SK-N-SH treated with all-trans-retinoic acid at 6 μM for 48 hours (cell line): ENCODE results near the gene MORC4.
"Not testable (repeated sequence)": the region's sequence is repeated elsewhere in the genome, so short reads cannot be mapped to it uniquely, and the experiment has no call there.

ENCODE experiments used
- ATAC-seq: fragments of 200-7000 bp; cut with Tn5 transposase; 3 replicates; pipeline ENCODE4 v1.9.1; 2020; ENCODE audit warnings: mild to moderate bottlenecking, moderate library complexity
- ARNTL ChIP-seq: fragments of 450-650 bp; formaldehyde crosslinking; IDR thresholded peaks from 2 replicates; pipeline ENCODE4 v1.5.0; 2020; ENCODE audit warnings: low read depth, mild to moderate bottlenecking, moderate library complexity, borderline replicate concordance
- CREB5 ChIP-seq: fragments of 250-450 bp; sonication (Bioruptor Pico); IDR thresholded peaks from 2 replicates; pipeline ENCODE4 v1.5.1; 2020; ENCODE audit warnings: low read depth, mild to moderate bottlenecking, moderate library complexity
- CSDC2 ChIP-seq: fragments of 250-450 bp; sonication (Bioruptor Pico); IDR thresholded peaks from 2 replicates; pipeline ENCODE4 v1.5.0; 2020; ENCODE audit warnings: mild to moderate bottlenecking, moderate library complexity
- CSRNP3 ChIP-seq: fragments of 250-450 bp; sonication (Bioruptor Pico); IDR thresholded peaks from 2 replicates; pipeline ENCODE4 v1.5.1; 2021; ENCODE audit warnings: mild to moderate bottlenecking, moderate library complexity
- ESRRG ChIP-seq: fragments of 250-450 bp; sonication (Bioruptor Pico); IDR thresholded peaks from 2 replicates; pipeline ENCODE4 v1.6.1; 2021; ENCODE audit warnings: mild to moderate bottlenecking
- GLIS3 ChIP-seq: fragments of 250-450 bp; sonication (Bioruptor Pico); IDR thresholded peaks from 2 replicates; pipeline ENCODE4 v1.5.0; 2020; ENCODE audit warnings: mild to moderate bottlenecking, moderate library complexity
- ISL1 ChIP-seq: fragments of 250-450 bp; sonication (Bioruptor Pico); IDR thresholded peaks from 2 replicates; pipeline ENCODE4 v2.1.2; 2022; ENCODE audit warnings: mild to moderate bottlenecking, moderate library complexity
- PATZ1 ChIP-seq: fragments of 250-450 bp; sonication (Bioruptor Pico); IDR thresholded peaks from 2 replicates; pipeline ENCODE4 v1.8.0; 2020; ENCODE audit warnings: mild to moderate bottlenecking, moderate library complexity, borderline replicate concordance
- POU6F1 ChIP-seq: fragments of 250-450 bp; sonication (Bioruptor Pico); IDR thresholded peaks from 2 replicates; pipeline ENCODE4 v1.8.0; 2021; ENCODE audit warnings: low read depth, mild to moderate bottlenecking, moderate library complexity, borderline replicate concordance
- PPARA ChIP-seq: fragments of 250-450 bp; sonication (Bioruptor Pico); IDR thresholded peaks from 2 replicates; pipeline ENCODE4 v1.5.0; 2020; ENCODE audit warnings: mild to moderate bottlenecking, borderline replicate concordance
- RARB ChIP-seq: fragments of 250-450 bp; sonication (Bioruptor Pico); IDR thresholded peaks from 2 replicates; pipeline ENCODE4 v1.8.0; 2021; ENCODE audit warnings: mild to moderate bottlenecking, moderate library complexity
- SNAI2 ChIP-seq: fragments of 250-450 bp; sonication (Bioruptor Pico); IDR thresholded peaks from 2 replicates; pipeline ENCODE4 v1.5.0; 2020; ENCODE audit warnings: mild to moderate bottlenecking, moderate library complexity
- TCF4 ChIP-seq: fragments of 250-450 bp; sonication (Bioruptor Pico); IDR thresholded peaks from 2 replicates; pipeline ENCODE4 v1.8.0; 2021; ENCODE audit warnings: mild to moderate bottlenecking, moderate library complexity, borderline replicate concordance
- TOX ChIP-seq: fragments of 250-450 bp; sonication (Bioruptor Pico); IDR thresholded peaks from 2 replicates; pipeline ENCODE4 v1.8.0; 2021; ENCODE audit warnings: mild to moderate bottlenecking, moderate library complexity, borderline replicate concordance
- ZC3H10 ChIP-seq: fragments of 250-450 bp; sonication (Bioruptor Pico); IDR thresholded peaks from 2 replicates; pipeline ENCODE4 v1.5.1; 2021; ENCODE audit warnings: mild to moderate bottlenecking, moderate library complexity
- ZFP3 ChIP-seq: fragments of 250-450 bp; sonication (Bioruptor Pico); IDR thresholded peaks from 2 replicates; pipeline ENCODE4 v1.5.0; 2020; ENCODE audit warnings: mild to moderate bottlenecking, moderate library complexity
- ZFP30 ChIP-seq: fragments of 450-650 bp; formaldehyde crosslinking; IDR thresholded peaks from 2 replicates; pipeline ENCODE4 v1.5.0; 2022; ENCODE audit warnings: mild to moderate bottlenecking, moderate library complexity
- ZNF565 ChIP-seq: fragments of 450-650 bp; formaldehyde crosslinking; conservative IDR thresholded peaks from 2 replicates; pipeline ENCODE4 v1.5.0; 2020; ENCODE audit warnings: low read depth, mild to moderate bottlenecking, moderate library complexity
- ZNF70 ChIP-seq: fragments of 450-650 bp; formaldehyde crosslinking; IDR thresholded peaks from 2 replicates; pipeline ENCODE4 v1.5.0; 2020; ENCODE audit warnings: mild to moderate bottlenecking, moderate library complexity
- ZNF8 ChIP-seq: fragments of 450-650 bp; formaldehyde crosslinking; IDR thresholded peaks from 2 replicates; pipeline ENCODE4 v1.5.0; 2020; ENCODE audit warnings: mild to moderate bottlenecking, moderate library complexity

The MORC4 gene

GRCh38 chrX:106973433-106974149, 26.4 kb downstream of the MORC4 start:
- no peak for TF ChIP-seq CREB5 (CRISPR knock-in tag)
- TF ChIP-seq CSRNP3 (CRISPR knock-in tag): no peak
- no peak for TF ChIP-seq ZFP3
- TF ChIP-seq ZC3H10 (CRISPR knock-in tag): no peak
- ATAC-seq: no peak

- ATAC-seq: no peak
- TF ChIP-seq ZC3H10 (CRISPR knock-in tag): no peak
- TF ChIP-seq ZNF70: no peak
- no peak for TF ChIP-seq TCF4 (CRISPR knock-in tag)
- no peak for TF ChIP-seq ZNF565 (CRISPR knock-in tag)
- no peak for TF ChIP-seq CREB5 (CRISPR knock-in tag)
- TF ChIP-seq PATZ1 (CRISPR knock-in tag): no peak
- no peak for TF ChIP-seq ZNF8 (CRISPR knock-in tag)
- no peak for TF ChIP-seq ZFP3
- no peak for TF ChIP-seq POU6F1 (CRISPR knock-in tag)
- TF ChIP-seq ZFP30: no peak
- TF ChIP-seq CSDC2 (CRISPR knock-in tag): no peak
- TF ChIP-seq GLIS3 (CRISPR knock-in tag): no peak
- TF ChIP-seq ESRRG (CRISPR knock-in tag): no peak
- no peak for TF ChIP-seq ISL1
- TF ChIP-seq RARB: no peak
- no peak for TF ChIP-seq TOX (CRISPR knock-in tag)
- no peak for TF ChIP-seq CSRNP3 (CRISPR knock-in tag)
- TF ChIP-seq PPARA (CRISPR knock-in tag): no peak
- no peak for TF ChIP-seq SNAI2 (CRISPR knock-in tag)
- TF ChIP-seq ARNTL (CRISPR knock-in tag): no peak
- TF ChIP-seq, all 23 proteins: peak for 0
Observed at GRCh38 chrX:106972896-106973295, 27.1 kb downstream of the MORC4 start.

- not testable (repeated sequence) for ATAC-seq
Observed at GRCh38 chrX:106966547-106966946, 33.5 kb downstream of the MORC4 start.
